Cardiac fibroblast (primary cell): ENCODE data around the gene KLRC2.
"Not testable (repeated sequence)": the region's sequence is repeated elsewhere in the genome, so short reads cannot be mapped to it uniquely, and the experiment has no call there.

Experiments
- DNase-seq, 2 donors: peaks; one replicate each; pipeline versions ENCODE4 v3.0.0 to v3.0.0-alpha.2; 2010; ENCODE audit warnings: low read depth in 2 of 2
- H3K4me3 ChIP-seq, 2 donors: replicated peaks in 1 of 2; 1 replicate in 1 of 2; 2 replicates in 1 of 2; pipeline ENCODE4 v1.5.1; 2011; ENCODE audit warnings: low read depth in 2 of 2, low read length in 2 of 2, mild to moderate bottlenecking in 2 of 2, moderate library complexity in 1 of 2
- CTCF ChIP-seq: IDR thresholded peaks from one replicate; pipeline ENCODE4 v1.5.1; 2011; ENCODE audit warnings: low read depth, mild to moderate bottlenecking, low read length, inconsistent platforms

KLRC2 gene

GRCh38 chr12:10395390-10395998 is 40.3 kb downstream of the KLRC2 start:
- H3K4me3 ChIP-seq = no peak overlapping the region
- DNase-seq = peak; percentile 78
- no peak for TF ChIP-seq CTCF

GRCh38 chr12:10394531-10395152 is 41.2 kb downstream of the KLRC2 start:
- DNase-seq, H3K4me3 ChIP-seq: not testable (repeated sequence)

GRCh38 chr12:10393291-10393690 is 42.5 kb downstream of the KLRC2 start:
- no peak for DNase-seq
- TF ChIP-seq CTCF = no peak
- H3K4me3 ChIP-seq = no peak overlapping the region

GRCh38 chr12:10392394-10392930 is 43.3 kb downstream of the KLRC2 start:
- no peak overlapping the region for H3K4me3 ChIP-seq
- DNase-seq = peak; percentile 97 to 98
- no peak for TF ChIP-seq CTCF

GRCh38 chr12:10390991-10391390 is 44.8 kb downstream of the KLRC2 start:
- not testable (repeated sequence) for DNase-seq, H3K4me3 ChIP-seq

GRCh38 chr12:10389904-10390303 is 45.9 kb downstream of the KLRC2 start, which contains the start of gene KLRK1:
KLRK1 (minus strand) TSS chr12:10390041; CDS start chr12:10388810, 1,231 bp downstream.
- no peak within 1 kb of the TSS for H3K4me3 ChIP-seq
- DNase-seq = no peak
- no peak for TF ChIP-seq CTCF

GRCh38 chr12:10388624-10389413 is 47.0 kb downstream of the KLRC2 start:
- DNase-seq = no peak
- H3K4me3 ChIP-seq = no peak overlapping the region
- no peak for TF ChIP-seq CTCF

GRCh38 chr12:10387498-10387897 is 48.3 kb downstream of the KLRC2 start:
- H3K4me3 ChIP-seq = not testable (repeated sequence)

More at GRCh38 chr12:10387498-10387897, 48.3 kb downstream of the KLRC2 start:
- DNase-seq = not testable (repeated sequence)
